GM18951 (cell line): Measurements from ENCODE around the gene TEX44.
A peak's percentile ranks its signal among the peaks of the same experiment; 100 is the strongest.
"Not testable (repeated sequence)": the region's sequence is repeated elsewhere in the genome, so short reads cannot be mapped to it uniquely, and the experiment has no call there.

Experiments used
- POLR2A ChIP-seq: IDR thresholded peaks from 4 replicates; pipeline ENCODE4 v1.6.1; 2011; ENCODE audit warnings: mild to moderate bottlenecking; ENCODE audit not compliant: insufficient read length, insufficient read depth; ENCODE audit errors: extremely low read depth
- in situ Hi-C: fragments of 300-500 bp; cut with MboI; formaldehyde crosslinking; loops from one replicate; pipeline ENCODE4 v1.12.0; 2022; ENCODE audit warnings: low sequenced_read_pairs, mixed read lengths, inconsistent platforms; ENCODE audit not compliant: unreplicated experiment

Gene TEX44

DNA sequence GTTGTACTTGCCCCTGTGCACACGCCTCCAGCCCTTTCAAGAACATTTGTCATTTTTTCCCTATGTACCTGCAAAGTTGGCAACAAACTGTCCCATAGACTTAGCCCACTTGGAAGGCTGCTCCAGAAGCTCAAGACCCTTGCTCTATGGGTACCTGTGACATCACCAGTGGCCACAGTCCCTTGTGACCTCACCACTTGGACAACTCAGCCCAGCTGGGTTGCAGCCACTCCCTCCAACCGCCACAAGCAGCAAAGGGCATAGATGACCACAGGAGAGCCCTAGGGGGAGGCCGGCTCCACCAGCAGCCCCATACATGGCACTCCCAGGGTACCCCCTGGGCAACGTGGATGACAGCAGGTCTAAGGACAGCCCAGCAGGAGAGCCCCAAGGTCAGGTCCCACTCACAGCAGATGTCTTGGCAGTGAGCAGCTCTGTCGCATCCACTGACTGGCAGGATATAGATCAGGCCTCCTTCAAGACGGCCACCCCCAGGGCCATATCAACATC is at the start of gene TEX44:
TSS of gene TEX44 (plus strand) at position 229 of the 510 bp plus-strand sequence. CDS start at position 317, 88 bp downstream.
- TF ChIP-seq POLR2A: no peak
- in situ Hi-C loops: no loop called here

DNA sequence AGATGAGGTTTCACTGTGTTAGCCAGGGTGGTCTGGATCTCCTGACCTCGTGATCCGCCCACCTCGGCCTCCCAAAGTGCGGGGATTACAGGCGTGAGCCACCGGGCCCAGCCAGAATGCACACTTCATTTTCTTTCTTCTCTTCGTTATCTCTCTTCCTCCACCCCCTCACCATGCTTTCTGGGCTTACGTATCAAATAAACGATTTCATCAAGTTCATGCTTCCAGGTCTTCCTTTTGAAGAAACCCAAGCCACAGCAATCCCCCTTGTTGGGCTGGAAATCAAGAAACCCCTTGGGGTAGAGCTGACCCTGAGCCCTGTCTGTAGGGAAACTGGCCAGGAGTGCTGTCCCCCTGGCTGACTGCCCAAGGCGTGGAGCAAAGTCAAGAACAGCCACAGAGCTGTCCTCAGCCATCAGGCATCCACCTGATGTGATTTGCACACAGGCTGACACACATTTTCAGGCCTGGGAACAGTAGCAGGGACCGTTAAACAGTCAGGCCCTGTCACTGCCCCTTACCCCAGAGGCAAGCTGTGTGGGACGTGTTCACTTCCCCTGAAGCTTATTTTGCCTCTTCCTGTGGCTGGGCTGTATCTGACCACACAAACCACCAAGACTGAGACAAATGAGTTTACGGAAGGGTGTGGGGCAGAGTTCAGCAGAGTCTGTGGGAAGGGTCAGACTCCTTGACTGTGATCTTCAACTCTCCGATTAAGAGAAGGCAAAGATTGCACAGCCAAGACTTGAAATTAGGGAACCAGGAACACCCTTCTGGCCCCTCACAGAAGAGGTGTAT is 47.4 kb upstream of the TEX44 start:
- TF ChIP-seq POLR2A: peak; percentile 41
- in situ Hi-C loops: no loop called here

DNA sequence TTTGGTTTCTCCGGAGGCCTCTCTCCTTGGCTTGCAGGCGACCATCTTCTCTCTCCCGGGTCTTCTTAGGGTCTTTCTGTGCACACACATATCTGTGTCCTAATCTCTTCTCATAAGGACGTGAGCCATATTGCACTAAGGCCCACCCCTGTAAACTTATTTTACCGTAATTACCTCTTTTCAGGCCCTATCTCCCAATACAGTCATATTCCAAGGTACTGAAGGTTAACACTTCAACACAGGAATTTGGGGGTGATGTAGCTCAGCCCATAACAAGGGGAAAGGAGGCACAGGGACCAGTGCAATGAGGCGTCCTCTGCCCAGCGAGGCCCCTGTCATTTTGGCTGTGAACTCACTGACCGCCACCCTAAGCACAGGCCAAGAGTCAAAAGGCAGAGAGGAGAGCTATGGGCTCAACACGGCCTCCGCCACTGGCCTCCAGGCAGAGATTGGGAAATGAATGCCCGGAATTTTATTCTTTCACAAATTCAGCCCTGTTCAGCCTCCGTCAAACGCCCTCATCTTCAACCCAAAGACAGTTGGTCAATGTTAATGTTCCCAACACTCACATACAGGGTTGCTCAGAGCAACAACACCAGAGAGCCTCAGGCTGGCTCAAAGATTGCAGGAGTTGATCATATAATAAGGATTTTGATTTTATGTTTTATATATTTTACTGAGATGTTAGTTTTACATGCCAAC is 46.5 kb upstream of the TEX44 start:
- TF ChIP-seq POLR2A: no peak
- in situ Hi-C loops: no loop called here

DNA sequence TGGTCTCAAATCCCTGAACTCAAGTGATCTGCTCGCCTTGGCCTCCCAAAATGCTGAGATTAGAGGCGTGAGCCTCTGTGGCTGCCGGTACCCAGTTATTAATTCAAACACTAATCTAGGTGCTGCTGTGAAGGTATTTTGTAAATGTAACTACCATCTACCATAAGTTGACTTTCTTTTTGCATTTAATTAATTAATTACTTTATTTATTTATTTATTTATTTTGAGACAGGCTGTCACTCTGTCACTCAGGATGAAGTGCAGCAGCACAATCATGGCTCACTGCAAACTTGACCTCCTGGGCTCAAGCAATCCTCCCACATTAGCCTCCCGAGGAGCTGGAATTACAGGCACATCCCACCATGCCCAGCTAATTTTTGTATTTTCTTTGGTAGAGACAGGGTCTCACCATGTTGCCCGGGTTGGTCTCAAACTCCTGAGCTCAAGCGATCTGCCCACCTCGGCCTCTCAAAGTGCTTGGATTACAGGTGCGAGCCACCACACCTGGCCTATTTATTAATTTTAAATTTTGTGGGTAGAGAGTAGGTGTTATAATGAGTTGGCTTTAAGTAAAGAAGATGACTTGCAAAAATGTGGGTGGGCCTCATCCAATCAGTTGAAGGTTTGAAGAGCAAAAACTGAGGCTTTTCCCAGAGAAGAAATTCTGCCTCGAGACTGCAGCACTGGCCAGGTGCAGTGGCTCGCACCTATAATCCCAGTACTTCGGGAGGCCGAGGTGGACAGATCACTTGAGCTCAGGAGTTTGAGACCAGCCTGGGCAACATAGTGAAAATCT is 45.2 kb upstream of the TEX44 start:
- no peak for TF ChIP-seq POLR2A

DNA sequence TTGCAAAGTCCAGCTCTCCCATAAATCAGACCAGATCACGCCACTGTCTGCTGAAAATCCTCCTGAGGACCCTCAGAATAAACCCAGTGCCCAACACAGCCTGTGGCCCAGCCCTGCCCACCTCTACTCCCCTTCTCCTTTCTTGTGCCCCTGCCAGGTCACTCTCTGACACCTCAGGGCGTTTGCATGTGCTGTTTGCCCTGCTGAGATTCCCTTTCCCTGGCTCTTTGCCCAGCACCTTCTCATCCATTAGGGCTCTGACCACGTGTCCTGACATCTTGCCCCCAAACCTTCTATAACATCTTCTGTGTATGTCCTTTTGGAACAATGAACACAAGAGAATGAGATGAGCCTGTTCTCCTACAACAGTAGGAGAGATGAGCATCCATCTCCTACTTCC is 43.9 kb upstream of the TEX44 start:
- TF ChIP-seq POLR2A: no peak
- in situ Hi-C loops: no loop called here

More for the DNA sequence above, 45.2 kb upstream of the TEX44 start:
- in situ Hi-C loops: no loop called here

DNA sequence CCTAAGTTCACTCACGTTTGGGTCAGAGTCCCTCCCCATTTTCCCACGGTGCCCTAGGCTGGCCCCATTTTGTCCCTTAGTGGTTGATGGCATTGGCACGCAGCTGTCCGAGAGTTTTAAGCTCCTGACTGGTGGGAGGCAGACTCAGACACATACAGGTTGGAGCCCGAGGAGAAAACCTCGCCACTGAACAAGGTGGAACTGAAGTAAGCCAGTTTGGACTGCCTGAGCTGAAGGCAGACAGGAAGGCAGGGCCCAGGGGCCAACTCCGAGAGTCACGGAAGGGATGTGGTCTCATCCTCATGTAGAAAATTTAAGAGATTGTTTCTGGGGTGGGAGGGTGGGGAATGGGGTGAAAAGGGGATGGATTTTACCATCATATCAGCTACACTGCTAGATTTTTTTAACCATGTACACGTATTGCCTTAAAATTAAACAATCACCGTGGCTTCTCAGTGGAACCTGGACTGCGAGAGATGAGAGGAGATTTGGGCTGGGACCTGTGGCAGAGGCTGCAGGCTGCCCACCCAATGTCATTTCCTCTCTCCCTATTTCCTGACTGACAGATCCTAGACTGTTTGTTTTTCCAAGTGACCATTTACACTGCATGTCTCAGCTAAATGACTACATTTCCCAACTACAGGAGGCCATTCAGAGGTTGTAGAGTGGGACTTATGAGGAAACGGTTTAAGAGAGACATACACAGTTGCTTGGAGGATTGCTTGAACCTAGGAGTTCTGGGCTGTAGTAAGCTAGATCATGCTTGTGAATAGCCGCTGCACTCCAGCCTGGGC is 43.0 kb upstream of the TEX44 start:
- in situ Hi-C loops: no loop called here

DNA sequence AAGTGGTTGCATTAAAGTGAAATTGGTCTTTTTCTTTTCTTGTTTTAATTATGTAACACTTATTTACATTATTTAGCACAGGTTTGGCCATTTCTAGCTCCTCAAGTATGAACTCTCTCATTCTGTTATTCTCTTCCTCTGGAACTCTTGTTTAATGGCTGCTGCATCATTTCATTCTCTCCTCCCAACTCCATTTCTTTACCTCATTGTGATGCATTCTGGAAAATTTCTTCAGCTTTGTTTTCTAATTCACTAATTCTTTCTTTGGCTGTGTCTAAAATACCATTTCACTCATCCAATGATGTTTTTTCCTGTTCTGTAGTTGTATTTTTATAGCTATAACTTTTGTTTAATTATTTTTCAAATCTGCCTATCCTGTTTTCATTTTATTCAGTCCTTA is 39.9 kb upstream of the TEX44 start:
- TF ChIP-seq POLR2A: no peak
- in situ Hi-C loops: no loop called here

More for the DNA sequence above, 43.0 kb upstream of the TEX44 start:
- TF ChIP-seq POLR2A: no peak

DNA sequence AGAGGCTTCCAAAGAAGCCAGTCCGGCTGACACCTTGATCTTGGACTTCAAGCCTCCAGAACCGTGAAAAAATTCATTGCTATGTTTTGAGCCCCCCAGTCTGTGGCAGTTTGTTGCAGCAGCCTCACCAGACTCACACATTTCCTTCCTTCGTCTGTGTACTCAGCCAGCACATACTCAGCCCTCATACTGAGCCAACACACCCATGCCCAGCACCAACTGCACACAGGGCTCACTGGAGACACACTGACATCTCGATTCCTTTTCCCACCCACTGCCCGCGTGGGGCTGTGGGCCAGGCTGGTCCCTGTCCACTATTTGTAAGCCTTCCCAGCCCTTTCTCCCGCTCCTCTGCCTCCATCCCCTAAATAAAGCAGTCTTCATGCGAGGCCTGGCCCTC is 38.3 kb upstream of the TEX44 start:
- in situ Hi-C loops: no loop called here
- TF ChIP-seq POLR2A: no peak

DNA sequence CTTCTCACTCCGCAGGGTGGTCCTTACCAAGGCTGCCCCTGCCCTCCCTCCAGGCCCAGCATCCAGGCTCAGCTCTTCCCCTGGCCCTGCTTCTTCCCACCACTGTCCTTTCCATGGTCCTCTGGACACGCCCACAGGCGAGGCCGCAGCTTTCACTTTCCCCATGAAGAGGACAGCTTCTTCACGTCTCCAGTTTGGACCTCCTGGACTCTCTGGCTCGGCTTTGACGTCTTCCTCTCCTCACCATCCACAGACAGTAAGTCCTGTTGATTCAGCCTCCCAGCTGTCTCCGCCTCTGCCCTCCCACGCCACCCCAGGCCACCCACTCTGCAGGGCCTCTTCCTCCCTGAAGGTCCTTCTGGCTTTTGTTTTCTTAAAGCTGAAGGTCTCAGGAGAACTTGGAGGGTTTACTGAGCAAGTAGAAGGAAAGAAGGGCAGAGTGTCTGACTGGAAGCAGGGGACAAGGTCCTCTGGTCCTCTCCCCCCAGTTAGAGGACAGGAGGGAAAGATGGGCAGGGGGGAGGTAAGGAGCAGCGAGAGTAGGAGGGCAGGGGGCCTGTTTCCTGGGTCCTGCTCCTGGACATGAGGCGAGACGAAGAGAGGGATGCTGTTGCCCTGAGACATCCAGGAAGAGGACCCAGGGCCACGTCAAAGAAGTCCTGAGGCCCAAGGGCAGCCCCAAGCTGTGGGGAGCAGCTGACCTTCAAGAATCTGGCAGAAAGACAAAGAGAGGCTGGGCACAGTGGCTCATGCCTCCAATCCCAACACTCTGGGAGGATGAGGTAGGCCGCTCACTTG is 37.7 kb upstream of the TEX44 start:
- in situ Hi-C loops: no loop called here
- TF ChIP-seq POLR2A: no peak

DNA sequence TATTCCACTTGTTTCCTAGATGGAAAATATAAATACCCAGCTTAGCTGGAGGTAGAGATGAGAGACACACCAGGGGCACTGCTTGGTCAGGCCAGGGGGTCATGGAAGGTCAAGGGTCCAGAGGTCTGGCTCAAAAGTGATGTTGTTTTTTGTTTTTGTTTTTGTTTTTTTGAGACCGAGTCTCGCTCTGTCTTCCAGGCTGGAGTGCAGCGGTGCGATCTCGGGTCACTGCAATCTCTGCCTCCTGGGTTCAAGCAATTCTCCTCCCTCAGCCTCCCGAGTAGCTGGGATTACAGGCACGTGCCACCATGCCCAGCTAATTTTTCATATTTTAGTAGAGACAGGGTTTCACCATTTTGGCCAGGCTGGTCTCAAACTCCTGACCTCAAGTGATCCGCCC is 36.2 kb upstream of the TEX44 start:
- in situ Hi-C loops: not testable (repeated sequence)

DNA sequence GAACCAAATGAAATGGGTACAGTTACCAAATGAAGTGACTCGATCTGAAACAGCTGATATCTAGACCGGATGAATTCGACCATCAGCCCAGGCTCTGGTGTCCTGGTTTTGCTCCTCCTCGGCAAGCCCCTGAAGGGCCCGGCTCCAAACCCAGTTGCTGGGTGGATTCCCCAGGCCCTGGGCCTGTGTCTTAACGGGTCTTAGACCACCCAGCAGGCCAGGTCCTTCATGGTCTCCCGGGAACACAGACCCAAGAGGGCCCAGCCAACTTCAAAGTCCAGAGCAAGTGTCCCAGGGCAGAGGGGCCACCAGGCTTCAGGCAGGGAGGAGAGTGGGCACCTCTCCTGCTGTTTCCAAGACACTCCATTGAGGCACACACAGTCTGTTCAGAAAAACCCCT is 35.7 kb upstream of the TEX44 start:
- in situ Hi-C loops: no loop called here
- no peak for TF ChIP-seq POLR2A
